NCI-H526 treated with DMSO at 0.1 percent for 48 hours (cell line): Measurements from ENCODE around the gene INCENP.
A peak's percentile ranks its signal among the peaks of the same experiment; 100 is the strongest.

ENCODE experiments used
- DNase-seq: peaks from one replicate; lab custom pipeline; 2025; lab: John Stamatoyannopoulos, UW

The INCENP gene

GRCh38 chr11:62124186-62125113 lies 639 bp downstream of the INCENP start:
- DNase-seq: no peak

DNA sequence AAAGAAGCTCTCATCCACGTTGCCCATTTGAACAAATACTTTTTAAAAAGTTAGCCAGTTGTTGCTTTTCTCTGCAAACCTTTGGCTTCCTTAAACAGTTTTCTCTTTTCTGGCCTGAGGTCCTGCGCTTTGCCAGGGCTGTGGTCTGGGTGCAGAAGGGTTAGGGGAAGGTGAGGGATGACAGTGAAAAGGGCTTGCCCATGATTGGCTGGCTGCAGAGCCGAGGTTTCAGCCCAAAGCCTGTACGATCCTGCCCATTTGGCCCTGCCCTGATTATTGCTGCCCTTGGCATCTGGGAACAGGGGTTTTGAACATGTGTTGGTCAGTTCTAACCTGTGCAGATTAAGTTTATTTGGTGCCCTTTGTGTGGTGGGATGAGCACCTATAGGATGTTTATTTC lies 1.5 kb downstream of the INCENP start:
- DNase-seq: no peak

GRCh38 chr11:62125881-62126280 lies 2.1 kb downstream of the INCENP start:
- peak; percentile 73 for DNase-seq

GRCh38 chr11:62127426-62127825 lies 3.6 kb downstream of the INCENP start:
- DNase-seq: no peak

DNA sequence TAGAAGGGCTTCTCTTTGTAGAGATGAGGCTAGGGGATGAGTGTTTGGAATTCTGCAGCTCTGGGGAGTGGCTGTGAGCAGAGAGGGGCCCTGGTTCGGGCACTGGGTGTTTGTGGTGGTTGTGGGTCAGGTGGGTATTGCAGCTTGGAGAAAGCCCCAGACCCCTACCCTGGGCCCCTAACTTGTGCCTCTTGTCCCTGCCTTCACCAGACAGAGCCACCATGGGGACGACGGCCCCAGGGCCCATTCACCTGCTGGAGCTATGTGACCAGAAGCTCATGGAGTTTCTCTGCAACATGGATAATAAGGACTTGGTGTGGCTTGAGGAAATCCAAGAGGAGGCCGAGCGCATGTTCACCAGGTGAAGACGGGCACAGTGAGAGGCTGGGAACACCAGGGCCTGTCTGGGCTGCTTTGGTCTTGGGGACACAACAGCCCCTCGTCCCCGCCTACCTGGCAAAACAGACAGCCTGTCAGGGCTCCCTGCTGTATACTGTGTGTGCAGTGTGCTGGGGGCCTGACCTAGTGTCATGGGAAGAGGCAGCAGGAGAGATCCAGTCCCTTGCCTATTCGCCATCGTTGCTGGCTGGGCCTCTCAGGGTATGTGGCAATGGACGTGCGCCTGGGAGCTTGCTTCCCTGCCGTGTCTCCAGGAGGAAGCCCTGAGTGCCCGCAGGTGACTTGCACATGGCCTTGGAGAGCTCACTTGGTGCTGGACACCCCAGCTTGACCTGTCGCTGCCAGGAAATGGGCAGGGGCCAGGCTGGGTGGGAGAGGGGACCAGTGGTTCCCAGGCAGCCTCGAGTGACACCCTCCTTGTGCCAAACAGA lies 4.3 kb downstream of the INCENP start:
- no peak for DNase-seq

GRCh38 chr11:62128835-62129234 lies 5.0 kb downstream of the INCENP start:
- no peak for DNase-seq

DNA sequence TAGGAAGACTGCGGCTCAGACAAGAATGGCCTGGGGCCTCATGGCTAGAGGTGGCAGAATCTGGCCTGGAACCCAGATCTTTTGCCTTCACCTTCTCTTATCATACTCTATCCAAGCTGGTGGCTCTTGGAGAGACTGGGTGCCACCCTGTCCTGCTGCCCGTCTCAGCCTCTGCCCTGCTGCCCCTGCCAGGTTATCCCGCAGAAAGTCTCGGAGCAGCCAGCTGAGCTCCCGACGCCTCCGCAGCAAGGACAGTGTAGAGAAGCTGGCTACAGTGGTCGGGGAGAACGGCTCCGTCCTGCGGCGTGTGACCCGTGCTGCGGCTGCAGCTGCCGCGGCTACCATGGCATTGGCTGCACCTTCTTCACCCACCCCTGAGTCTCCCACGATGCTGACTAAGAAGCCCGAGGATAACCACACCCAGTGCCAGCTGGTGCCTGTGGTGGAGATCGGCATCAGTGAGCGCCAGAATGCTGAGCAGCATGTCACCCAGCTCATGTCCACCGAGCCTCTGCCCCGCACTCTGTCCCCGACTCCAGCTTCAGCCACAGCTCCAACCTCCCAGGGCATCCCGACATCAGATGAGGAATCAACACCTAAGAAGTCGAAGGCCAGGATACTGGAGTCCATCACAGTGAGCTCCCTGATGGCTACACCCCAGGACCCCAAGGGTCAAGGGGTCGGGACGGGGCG lies 5.9 kb downstream of the INCENP start:
- no peak for DNase-seq

- no peak for DNase-seq
Measured at GRCh38 chr11:62130283-62131169, 6.7 kb downstream of the INCENP start.

- DNase-seq: no peak
Measured at GRCh38 chr11:62131170-62131464, 7.3 kb downstream of the INCENP start.

DNA sequence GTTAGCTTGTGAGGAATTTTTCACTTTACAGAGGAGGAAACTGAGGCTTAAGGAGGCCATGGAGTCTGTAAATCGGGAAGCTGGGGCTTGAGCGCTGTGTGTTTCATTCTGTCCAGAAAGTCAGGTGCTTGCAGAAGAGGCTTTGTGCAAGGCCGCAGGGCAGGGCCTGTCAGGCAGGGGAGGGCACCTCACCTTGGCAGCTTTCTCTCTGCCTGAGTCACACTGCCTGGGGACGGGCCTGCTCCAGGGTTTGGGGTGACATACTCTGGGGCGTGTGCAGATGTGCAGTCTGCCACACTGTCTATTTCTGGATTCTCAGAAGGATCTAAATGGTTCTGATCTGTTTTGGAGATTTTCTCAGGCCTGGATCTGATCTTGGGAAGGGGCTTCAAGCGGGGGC lies 8.4 kb downstream of the INCENP start:
- DNase-seq: no peak

DNA sequence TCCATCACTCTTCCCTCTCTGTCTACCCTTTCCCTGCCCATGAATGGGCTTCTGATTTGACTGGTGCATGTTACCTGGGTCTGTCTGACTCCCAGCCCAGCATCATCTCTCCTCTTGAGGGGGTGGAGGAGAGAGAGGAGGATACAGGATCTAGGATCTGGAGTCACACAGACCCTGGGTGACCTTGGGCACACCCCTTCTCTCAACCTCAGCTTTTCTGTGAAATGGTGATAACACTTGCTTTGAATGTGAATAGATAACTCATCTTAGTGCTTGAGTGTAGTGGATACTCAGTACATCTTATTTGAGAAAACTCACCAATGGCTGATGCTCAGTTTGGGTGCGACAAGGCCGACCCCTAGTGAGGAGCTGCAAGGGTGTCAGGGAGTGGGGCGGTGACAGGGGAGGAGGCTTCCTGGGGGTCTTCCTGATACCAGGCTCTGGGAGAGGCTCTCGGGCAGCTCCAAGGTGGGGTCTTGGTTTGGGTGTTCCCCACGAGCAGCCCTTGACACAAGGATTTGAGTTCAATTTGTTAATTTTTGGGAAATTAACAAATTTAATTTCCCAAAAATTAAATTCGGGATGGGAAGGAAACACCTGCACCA lies 9.0 kb downstream of the INCENP start:
- DNase-seq: no peak

DNA sequence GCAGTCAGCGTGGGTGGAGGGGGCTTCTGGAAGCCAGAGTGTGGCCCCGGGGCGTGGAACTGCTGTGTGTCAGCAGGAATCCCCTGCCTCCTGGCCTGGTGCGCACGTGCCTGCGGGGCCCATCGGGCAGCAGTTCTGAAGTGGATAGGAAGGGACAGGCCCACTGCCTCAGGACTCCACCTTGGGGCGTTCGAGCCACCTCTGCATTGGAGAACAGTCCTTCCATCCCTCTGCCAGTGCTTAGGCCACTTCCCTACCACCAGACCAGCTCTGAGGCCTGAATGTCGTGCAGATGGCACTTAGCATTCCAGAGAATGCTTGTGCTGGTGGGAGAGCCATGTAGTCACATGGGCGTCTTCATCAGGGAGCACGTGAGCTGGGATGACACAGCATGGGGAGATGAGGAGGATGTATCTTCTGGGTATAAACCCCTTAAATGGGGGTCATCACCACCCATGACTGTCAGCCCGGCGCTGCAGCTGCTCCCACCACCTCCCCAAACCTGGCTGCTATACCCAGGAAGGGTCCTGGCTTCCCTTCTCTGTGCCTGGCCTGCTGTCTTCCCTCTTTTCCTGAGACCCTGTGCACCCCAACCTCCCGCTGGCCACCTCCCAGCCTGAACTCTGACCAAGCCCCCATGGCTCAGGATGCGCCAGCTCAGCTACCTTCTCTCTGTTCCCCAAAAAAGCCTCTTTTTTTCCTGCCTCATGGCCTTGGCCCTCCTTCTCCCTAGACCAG lies 9.7 kb downstream of the INCENP start:
- DNase-seq: no peak

- no peak for DNase-seq
Measured at GRCh38 chr11:62137276-62137861, 13.6 kb downstream of the INCENP start.

DNA sequence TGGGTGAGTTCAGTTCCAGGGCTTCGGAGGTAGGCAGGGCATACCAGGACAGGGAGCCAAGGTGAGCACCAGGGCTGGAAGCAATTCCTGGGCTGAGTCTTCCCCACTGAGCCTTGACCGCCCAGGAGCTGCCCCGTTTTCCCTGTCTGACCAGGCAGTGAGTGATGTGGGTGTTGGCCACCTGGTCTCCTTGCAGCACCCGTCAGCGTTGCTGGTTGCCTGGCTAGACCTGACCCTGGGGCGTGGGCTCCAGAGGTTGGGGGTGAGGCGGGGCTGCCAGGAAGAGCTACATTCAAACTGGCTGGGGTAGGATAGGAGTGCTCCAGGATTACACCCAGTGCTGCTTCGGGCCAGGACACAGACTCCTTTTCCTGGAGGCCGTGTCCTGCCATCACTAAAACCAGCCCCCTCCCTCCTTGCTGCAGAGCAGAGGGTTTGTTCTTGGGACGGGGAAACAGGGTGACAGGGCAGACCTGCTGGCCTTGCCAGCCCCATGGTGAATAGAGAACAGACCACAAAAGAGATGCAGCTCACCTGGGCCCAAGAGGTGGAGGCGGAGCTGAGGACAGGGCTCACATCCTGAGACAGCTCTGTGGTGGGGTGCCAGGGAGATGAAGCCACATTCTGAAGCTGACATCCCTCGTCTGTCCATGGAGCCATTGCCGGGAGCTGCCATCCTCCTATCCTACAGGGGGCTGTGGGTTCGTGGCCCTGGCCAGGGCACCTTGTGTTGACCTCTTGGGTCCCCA lies 14.2 kb downstream of the INCENP start:
- DNase-seq: no peak

GRCh38 chr11:62138630-62139425 lies 15.0 kb downstream of the INCENP start:
- no peak for DNase-seq

GRCh38 chr11:62139526-62140303 lies 15.9 kb downstream of the INCENP start:
- no peak for DNase-seq

GRCh38 chr11:62140304-62141110 lies 16.7 kb downstream of the INCENP start:
- no peak for DNase-seq
